IPS DF 4.7 (cell line): ENCODE results near the gene HDAC7.

ENCODE experiments used
- DNase-seq: peaks from one replicate; pipeline ENCODE4 v3.0.0-alpha.2; 2013; ENCODE audit warnings: low spot score; ENCODE audit errors: extremely low read depth

Gene HDAC7

GRCh38 chr12:47819896-47820630 is at the start of gene HDAC7:
TSS of gene HDAC7 (minus strand) at chr12:47819903. CDS start at chr12:47819785, 118 bp downstream.
- no peak for DNase-seq

- no peak for DNase-seq
Measured at GRCh38 chr12:47868552-47869031, 48.9 kb upstream of the HDAC7 start.

- no peak for DNase-seq
Measured at GRCh38 chr12:47868041-47868440, 48.3 kb upstream of the HDAC7 start.

GRCh38 chr12:47867495-47867941 is 47.8 kb upstream of the HDAC7 start:
- DNase-seq: no peak

- no peak for DNase-seq
Measured at GRCh38 chr12:47864646-47865235, 45.0 kb upstream of the HDAC7 start.

GRCh38 chr12:47863985-47864384 is 44.3 kb upstream of the HDAC7 start:
- DNase-seq: no peak

- DNase-seq: no peak
Measured at GRCh38 chr12:47863467-47863866, 43.8 kb upstream of the HDAC7 start.

- no peak for DNase-seq
Measured at GRCh38 chr12:47862881-47863280, 43.2 kb upstream of the HDAC7 start.

GRCh38 chr12:47862167-47862750 is 42.6 kb upstream of the HDAC7 start:
- DNase-seq: no peak

- no peak for DNase-seq
Measured at GRCh38 chr12:47860873-47861272, 41.2 kb upstream of the HDAC7 start.

- DNase-seq: no peak
Measured at GRCh38 chr12:47860279-47860841, 40.7 kb upstream of the HDAC7 start.

GRCh38 chr12:47858511-47859266 is 39.0 kb upstream of the HDAC7 start:
- no peak for DNase-seq

GRCh38 chr12:47856721-47857575 is 37.2 kb upstream of the HDAC7 start:
- DNase-seq: no peak

- DNase-seq: no peak
Measured at GRCh38 chr12:47856094-47856493, 36.4 kb upstream of the HDAC7 start.

GRCh38 chr12:47855502-47855901 is 35.8 kb upstream of the HDAC7 start:
- DNase-seq: no peak

- DNase-seq: no peak
Measured at GRCh38 chr12:47854531-47854930, 34.8 kb upstream of the HDAC7 start.

GRCh38 chr12:47852096-47852571 is 32.4 kb upstream of the HDAC7 start:
- DNase-seq: no peak

GRCh38 chr12:47851303-47851952 is 31.7 kb upstream of the HDAC7 start:
- no peak for DNase-seq

GRCh38 chr12:47850153-47851084 is 30.7 kb upstream of the HDAC7 start:
- DNase-seq: no peak
